LoVo (cell line): ENCODE measurements around the gene SUN5.
A peak's percentile ranks its signal among the peaks of the same experiment; 100 is the strongest.
"Not testable (repeated sequence)": the region's sequence is repeated elsewhere in the genome, so short reads cannot be mapped to it uniquely, and the experiment has no call there.

ENCODE experiments used
- DNase-seq: peaks from one replicate; pipeline ENCODE4 v3.0.0-alpha.2; 2016; ENCODE audit warnings: low spot score

Gene SUN5

DNA sequence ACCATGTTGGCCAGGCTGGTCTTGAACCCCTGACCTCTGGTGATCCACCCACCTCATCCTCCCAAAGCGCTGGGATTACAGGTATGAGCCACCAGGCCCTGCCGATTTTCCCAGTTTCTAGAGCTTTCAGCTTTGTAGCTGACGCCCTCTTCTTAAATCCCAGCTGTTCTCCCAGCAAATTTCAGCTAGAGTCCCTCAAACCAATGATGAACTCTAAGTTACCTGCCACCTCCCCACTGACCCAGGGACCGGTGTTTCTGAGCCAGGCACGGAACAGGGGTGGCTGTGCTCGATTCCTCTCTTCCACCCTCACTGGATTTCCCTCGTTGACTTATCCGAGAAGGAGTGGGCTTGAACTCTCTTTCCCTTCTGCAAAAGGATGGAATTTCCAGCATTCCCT is 39.1 kb downstream of the SUN5 start:
- no peak for DNase-seq

DNA sequence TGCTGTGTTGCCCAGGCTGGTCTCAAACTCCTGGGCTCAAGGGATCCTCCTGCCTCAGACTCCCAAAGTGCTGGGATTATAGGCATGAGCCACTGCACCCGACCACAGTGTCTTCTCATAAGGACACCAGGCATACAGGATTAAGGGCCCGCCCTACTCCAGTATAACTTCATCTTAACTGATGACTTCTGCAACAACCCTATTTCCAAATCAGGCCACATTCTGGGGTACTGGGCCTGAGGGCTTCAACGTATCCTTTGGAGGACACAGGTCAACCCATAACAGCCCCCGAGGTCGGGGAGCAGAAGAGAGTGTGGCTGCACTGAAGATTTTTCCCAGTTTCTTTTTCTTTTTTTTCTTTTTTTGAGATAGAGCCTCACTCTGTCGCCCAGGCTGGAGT is 39.7 kb downstream of the SUN5 start:
- no peak for DNase-seq

DNA sequence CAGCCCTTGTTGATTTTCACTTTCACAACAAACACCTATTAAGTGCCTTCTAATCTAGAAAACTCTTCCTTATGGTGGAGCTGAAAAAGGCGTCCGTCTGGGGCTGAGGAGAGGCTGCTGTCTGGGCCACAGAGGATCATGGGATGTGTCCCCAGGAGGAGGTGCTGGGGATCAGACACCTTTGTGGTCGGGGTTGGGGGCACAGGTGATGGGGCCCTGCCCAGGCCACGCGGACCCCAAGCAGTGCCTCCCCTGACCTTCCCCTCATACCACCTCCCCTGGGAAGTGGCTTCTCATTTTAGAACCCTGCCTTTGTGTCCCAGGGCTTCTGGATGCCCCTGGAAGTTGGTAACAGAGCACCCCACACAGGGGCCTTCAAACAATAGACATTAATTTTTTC is 41.1 kb downstream of the SUN5 start:
- no peak for DNase-seq

DNA sequence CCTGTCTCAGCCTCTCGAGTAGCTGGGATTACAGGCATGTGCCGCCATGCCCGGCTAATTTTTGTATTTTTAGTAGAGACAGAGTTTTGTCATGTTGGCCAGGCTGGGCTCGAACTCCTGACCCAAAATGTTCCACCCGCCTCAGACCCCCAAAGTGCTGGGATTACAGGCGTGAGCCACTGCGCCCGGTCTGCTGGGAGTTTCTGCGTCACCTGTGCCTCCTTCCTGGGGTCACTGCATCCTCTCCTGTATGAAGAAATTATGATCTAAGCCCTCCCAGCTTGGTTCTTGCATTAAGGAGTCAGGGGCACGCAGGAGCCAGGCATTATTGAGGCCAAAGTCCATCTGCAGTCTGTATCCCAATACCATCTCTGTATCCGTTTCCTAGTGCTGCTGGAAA is 41.6 kb downstream of the SUN5 start:
- not testable (repeated sequence) for DNase-seq

DNA sequence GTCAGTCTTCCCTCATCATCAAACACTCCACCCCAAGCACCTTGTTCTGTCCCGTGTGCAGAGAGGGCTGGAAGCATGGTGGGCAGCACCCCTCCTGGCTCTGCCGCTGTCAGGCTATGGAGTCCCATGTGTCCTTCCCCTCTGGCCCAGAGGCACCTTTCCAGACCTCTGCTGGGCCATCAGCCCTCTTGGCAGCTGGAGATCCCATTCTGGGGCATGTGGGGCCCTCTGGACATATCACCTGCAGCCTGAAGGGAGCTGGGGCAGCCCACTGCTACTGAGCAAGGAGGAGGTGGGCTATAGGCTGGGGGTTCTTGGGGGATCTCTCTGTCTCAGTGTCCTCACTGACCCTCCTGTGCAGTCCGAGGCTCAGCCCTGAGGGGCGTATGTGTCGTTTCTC is 42.2 kb downstream of the SUN5 start:
- DNase-seq = no peak

DNA sequence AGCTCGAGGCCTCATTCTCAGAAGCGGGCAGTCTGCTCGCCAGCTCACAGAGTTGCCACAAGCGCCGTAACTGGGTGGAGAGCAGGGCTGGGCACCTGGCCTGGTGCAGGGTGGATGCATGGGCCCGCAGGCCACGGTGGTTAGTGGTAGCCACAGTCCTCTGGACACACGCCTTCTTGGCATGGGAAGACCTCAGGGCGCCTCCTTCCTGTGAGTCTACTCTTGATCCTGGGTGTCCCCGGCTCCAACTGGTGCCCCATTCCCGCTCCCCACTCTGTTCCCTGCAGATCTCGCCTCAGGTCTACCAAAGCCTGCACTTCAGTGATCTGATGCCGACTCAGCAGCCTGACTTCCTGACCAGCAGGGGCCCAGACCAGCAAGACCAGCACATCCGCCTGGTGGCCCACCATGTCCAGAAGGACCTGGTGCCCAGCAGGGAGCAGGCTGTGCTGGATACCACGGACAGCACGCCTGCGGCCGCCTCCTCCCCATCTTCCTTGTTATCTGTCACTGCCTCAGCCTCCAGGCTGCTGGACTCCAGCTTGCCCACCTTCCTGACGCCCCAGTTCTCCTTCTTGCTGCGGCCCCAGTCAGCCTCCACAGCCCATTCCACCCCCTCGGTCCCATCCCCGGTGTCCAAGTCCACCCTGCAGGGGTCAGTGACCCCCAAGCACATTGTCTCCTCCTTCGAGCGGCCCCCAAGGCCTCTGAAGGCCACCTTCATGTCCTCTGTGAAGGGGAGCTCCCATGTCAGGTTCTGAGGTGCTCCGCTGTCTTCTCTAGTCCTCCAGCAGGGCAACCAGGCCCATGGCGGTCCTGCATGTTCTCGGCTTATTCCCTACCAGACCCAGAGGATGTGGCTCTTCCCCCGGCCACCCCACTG is 43.1 kb downstream of the SUN5 start:
- no peak for DNase-seq

DNA sequence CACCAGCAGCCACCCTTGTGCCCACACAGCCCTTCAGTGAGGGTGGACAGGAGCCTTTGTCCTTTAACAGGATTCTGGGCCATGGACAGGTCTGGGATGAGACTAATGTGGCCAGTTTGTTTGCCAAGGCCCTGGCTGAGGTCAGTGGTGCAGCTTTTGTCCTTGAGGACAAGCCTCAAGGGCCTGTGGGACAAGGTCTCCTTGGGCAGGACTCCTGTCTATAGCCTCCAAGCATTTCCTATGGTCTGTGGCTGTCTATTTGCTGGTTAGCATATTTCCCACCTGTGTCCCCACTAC is 44.1 kb downstream of the SUN5 start:
- DNase-seq = no peak

DNA sequence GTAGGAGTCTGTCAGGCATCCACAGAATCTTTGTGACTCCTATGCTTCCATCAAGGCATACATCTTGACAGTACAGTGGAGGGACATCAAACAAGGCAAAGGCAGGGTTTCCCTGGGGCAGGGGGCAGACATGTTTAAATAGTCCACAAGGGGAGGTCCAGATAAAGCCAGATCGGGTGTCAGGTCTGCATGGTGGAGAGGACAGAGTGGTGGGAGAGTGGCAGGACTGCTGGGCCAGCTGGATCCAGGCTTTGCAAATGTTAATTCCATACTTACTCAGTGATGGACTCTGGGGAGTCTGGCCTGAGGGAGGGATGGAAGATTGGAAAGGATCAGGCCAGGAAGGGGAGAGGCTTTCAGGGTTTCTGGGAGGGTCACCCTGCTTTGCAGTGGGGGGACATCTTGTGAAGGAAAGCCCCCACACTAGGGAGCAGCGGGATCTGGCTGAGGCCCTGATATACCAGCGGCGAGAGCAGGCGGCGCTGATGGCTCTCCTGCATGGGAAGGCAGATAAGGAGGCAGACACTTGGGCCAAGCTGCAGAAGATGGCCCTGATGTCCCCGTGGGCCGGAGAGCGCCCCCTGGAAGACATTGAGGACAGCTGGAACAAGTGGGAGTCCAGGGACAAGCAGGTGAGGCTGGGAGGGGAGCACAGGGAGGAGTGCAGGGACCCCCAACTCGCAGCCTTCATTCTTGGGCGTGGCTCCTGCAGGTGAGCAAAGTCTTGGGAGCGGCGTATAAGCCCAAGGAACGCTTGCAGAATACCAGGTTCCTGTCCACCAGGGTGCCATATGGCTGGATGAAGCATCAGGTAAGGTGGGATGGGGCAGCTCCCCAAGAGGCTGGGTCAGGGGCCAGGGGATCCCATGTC is 44.6 kb downstream of the SUN5 start:
- DNase-seq = no peak

DNA sequence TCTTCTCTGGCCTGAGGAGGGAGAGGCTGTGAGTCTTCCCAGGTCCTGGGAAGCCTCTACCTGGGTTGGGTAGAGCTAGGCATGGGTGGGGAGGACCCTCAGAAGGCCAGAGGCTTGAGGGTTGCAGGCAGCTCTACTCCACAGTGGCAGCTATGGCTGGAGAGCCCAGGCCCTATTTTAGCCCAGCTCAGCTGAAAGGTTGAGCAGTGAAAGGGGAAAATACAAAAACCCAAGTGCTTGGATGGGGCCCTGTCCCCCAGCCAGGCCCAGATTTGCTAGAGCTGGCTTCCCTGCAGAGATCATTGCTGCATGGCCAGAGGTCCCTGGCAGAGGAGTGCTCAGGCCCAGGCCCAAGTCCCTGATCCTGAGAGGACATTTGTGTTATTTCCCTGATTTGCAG is 45.7 kb downstream of the SUN5 start:
- DNase-seq = no peak

DNA sequence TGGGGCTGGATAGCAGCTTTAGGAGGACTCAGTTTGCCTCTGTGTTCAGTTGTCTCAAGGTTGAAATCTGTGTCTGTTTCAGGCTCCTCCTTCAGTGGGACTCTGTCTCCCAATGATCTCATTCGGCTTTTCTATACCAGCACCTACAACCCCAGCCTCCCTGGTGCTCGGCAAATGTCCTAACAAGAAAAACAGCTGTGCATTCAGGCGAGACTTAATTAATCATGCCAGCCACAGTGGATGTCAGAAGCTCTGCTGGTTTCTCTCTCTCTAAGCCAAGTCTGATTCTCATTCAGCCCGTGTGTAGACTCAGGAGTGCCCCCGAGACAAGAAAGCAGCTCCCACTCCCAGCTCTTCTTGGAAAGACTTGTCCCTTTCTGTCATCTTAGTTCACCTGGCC is 46.8 kb downstream of the SUN5 start:
- DNase-seq = no peak

DNA sequence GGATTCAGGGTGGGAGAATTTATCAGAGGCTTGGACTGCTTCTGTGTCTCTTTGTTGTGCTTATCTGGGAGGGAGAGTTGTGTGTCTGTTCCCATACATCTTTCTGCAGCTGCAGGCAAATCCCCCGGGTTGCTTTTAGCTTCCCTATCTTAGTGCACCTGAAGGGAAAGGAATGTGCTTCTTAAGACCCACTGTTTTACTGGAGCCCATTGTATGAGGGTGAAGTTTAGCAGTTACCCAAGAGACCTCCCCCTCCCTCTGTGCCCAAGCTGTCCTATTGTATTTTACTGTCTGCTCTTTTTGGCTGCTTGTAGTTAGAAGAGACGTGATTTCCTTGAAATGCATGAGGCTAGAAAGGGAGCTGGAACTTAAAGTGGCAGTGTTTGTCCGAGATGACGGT is 53.7 kb downstream of the SUN5 start:
- not testable (repeated sequence) for DNase-seq

DNA sequence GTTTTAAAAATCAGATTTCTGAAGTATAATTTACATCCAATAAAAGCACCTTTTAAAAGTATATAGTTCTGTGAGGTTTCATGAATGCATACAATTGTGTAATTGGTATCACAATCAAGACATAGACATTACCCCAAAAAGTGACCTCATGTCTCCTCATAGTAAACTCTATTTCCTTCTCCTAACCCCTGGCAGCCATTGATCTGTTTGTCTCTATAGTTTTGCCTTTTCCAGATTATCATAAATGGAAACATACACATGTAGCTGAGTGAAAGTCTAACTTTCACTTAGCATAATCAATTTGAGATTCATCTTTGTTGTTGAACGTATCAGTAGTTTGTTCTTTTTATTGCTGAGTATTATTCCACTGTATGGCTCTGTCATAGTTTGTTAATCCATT is 57.6 kb downstream of the SUN5 start:
- DNase-seq = no peak

DNA sequence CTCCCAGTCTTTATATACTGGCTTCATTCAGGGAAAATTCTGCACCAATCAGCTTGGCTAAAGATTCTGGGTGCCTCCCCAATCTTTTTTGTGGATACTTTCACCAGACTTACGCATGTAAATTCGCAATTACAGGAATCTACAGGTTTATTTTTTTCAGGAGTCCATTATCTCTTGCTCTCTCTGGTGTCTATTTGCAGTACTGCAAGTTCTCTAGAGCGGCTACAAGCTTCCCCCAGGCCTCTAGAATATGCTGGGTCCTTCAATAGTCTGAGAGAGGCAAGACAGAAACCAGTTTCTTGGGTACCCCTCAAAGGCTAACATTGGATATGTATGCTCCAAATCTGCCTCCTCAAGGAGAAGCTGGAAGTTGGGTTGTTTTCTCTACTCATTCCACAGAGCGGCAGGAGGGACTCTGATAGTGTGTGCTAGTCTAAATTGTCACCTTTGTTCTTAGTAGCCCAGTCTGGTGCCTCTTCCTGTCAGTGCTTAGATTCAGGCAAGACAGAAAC is 58.5 kb downstream of the SUN5 start:
- DNase-seq = peak; percentile 22

DNA sequence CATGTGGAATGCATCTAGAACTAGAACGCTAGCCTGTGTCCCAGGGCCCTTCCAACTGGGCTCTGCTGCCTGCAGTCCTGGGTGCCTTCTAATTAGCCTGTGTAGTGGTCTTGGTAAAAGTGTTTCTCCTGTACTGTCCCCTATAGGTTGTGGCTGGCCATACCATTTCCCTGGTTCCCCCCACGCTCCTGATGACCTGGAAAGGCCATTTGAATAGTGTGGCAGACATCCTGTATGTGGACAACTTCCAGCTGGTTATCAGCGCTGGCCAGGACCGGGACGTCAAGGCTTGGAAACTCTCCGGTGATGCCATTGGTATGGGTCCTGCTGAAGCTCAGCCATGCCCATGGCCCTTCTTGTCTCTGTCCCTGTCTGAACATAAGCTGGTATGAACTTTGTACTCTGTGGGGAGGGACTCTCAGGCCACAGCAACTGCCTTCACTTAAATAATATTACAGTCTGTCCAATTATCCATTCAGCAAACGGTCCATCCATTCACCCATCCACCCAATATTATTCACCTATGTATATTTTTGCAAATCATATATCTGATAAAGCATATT is 60.7 kb downstream of the SUN5 start:
- DNase-seq = no peak

DNA sequence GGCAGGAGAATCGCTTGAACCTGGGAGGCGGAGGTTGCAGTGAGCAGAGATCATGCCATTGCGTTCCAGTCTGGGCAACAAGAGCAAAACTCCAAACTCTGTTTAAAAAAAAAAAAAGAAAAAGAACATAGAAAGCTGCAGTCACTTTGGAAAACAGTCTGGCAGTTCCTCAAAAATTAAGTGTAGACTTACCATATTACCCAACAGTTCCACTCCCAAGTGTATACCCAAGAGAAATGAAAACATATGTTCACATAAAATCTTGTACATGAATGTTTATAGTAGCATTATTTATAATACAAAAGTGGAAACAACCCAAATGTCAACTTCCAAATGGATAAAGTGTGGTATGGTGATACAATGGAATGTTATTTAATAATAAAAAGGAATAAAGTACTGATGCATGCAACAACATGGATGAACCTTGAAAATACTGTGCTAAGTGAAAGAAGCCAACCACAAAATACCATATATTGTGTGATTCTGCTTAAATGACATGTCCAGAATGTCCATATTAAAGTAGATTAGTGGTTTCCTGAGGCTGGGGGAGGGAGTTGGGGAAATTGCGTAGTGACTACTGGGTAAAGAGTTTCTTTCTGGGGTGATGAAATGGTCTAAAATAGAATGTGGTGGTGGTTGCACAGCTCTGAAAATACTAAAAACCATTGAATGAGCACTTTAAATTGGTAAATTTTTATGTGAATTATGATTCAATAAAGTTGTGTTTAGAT is 62.9 kb downstream of the SUN5 start:
- DNase-seq = no peak

DNA sequence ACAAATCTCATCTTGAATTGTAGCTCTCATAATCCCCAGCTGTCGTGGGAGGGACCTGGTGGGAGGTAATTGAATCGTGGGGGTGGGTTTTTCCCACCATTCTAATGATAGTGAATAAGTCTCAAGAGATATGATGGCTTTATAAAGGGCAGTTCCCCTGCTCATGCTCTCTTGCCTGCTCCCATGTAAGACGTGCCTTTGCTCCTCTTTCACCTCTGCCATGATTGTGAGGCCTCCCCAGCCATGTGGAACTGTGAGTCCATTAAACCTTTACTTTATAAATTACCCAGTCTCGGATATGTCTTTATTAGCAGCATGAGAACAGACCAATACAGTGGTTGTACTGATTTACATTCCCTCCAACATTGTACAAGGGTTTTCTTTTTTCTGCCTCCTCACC is 69.7 kb downstream of the SUN5 start:
- DNase-seq = no peak
